Neural cell (in vitro differentiated cells): ENCODE measurements around the gene EMP3.

Source experiments
- EP300 ChIP-seq: fragments of 450-650 bp; conservative IDR thresholded peaks from 2 replicates; pipeline ENCODE4 v1.6.1; 2014; ENCODE audit warnings: antibody characterized with exemption, mild to moderate bottlenecking, moderate library complexity; ENCODE audit not compliant: poor library complexity, severe bottlenecking
- EZH2 ChIP-seq: fragments of 200-600, 300-800 bp; shearing (Covaris generic), sonication (generic); IDR thresholded peaks from 2 replicates; pipeline ENCODE4 v1.6.1; 2014; ENCODE audit warnings: antibody characterized with exemption, low read length, borderline replicate concordance, mild to moderate bottlenecking; ENCODE audit not compliant: insufficient read depth, poor library complexity, severe bottlenecking
- MXI1 ChIP-seq: fragments of 450-650 bp; conservative IDR thresholded peaks from 2 replicates; pipeline ENCODE4 v1.6.1; 2014; ENCODE audit warnings: antibody characterized with exemption, mild to moderate bottlenecking; ENCODE audit not compliant: poor library complexity, severe bottlenecking
- POLR2AphosphoS5 ChIP-seq: IDR thresholded peaks from 2 replicates; pipeline ENCODE4 v1.6.1; 2012
- RAD21 ChIP-seq: fragments of 450-650 bp; conservative IDR thresholded peaks from 2 replicates; pipeline ENCODE4 v1.6.1; 2014; ENCODE audit warnings: antibody characterized with exemption, mild to moderate bottlenecking, moderate library complexity
- REST ChIP-seq: IDR thresholded peaks from 2 replicates; pipeline ENCODE4 v1.6.1; 2012; ENCODE audit warnings: borderline replicate concordance
- SMC3 ChIP-seq: fragments of 450-650 bp; conservative IDR thresholded peaks from 2 replicates; pipeline ENCODE4 v1.6.1; 2014; ENCODE audit warnings: antibody characterized with exemption, mild to moderate bottlenecking, moderate library complexity; ENCODE audit not compliant: poor library complexity
- TAF1 ChIP-seq: IDR thresholded peaks from 2 replicates; pipeline ENCODE4 v1.6.1; 2012; ENCODE audit warnings: low read depth
- TF ChIP-seq, protein P1 (sequence below): fragments of 450-650 bp; IDR thresholded peaks from 2 replicates; pipeline ENCODE4 v1.5.1; 2014; ENCODE audit warnings: antibody characterized with exemption, mild to moderate bottlenecking, moderate library complexity; ENCODE audit not compliant: poor library complexity, severe bottlenecking

DNA sequence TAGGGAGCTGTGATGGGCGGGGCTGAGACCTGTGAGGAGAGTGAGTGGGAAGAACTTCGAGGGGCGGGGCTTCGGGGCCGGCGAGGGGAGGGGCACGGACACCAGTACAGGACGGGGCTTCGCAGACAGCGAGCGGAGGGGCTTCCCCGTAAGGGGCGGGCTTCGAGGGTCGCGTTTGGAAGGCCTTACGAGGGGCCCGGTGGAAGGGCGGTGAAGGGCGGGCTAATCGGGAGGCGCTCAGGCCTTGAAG, 4.1 kb upstream of the EMP3 start:
- TF ChIP-seq, protein P1, sequence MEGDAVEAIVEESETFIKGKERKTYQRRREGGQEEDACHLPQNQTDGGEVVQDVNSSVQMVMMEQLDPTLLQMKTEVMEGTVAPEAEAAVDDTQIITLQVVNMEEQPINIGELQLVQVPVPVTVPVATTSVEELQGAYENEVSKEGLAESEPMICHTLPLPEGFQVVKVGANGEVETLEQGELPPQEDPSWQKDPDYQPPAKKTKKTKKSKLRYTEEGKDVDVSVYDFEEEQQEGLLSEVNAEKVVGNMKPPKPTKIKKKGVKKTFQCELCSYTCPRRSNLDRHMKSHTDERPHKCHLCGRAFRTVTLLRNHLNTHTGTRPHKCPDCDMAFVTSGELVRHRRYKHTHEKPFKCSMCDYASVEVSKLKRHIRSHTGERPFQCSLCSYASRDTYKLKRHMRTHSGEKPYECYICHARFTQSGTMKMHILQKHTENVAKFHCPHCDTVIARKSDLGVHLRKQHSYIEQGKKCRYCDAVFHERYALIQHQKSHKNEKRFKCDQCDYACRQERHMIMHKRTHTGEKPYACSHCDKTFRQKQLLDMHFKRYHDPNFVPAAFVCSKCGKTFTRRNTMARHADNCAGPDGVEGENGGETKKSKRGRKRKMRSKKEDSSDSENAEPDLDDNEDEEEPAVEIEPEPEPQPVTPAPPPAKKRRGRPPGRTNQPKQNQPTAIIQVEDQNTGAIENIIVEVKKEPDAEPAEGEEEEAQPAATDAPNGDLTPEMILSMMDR: no peak
- TF ChIP-seq REST: no peak
- no peak for TF ChIP-seq EZH2
- TF ChIP-seq EP300: no peak
- TF ChIP-seq POLR2AphosphoS5: no peak
- TF ChIP-seq RAD21: no peak
- no peak for TF ChIP-seq SMC3
- TF ChIP-seq TAF1: no peak
- TF ChIP-seq MXI1: no peak
